ENCODE results near the gene ITPR3. TPM values are rescaled to one million over a fixed set of nuclear protein-coding genes. Genes with fewer than 3 reads are reported as not detected.

The ITPR3 gene
- total RNA-seq, 2 donors from 2014 or later = 29.6 to 33.3 TPM

- no peaks in the 10 kb centered on the region for H3K27me3 Mint-ChIP-seq (ENCODE audit: insufficient read depth)
- no peak for DNase-seq
- no peak for TF ChIP-seq CTCF (conservative IDR thresholded peaks at IDR 0.05)
Observed at GRCh38 chr6:33683051-33683571, 62.0 kb downstream of the ITPR3 start.

GRCh38 chr6:33683576-33684427, 62.7 kb downstream of the ITPR3 start:
- peaks cover 56% of the 10 kb centered on the region for H3K36me3 Mint-ChIP-seq (ENCODE audit: low read depth)
- no peaks in the 10 kb centered on the region for H3K9me3 Mint-ChIP-seq
- Histone ChIP-seq H3K27ac (ENCODE audit: low read depth, low read length) (no peak overlapping the region), H3K9me3 (ENCODE audit: control insufficient read depth, low read length) (no peaks in the 10 kb centered on the region), H3K36me3 (ENCODE audit: control insufficient read depth, insufficient read depth, low read length) (no peaks in the 10 kb centered on the region), H3K9ac (ENCODE audit: extremely low read depth, low read length, poor library complexity, severe bottlenecking) (no peak overlapping the region), H3K4me1 (ENCODE audit: control insufficient read depth, insufficient read depth, low read length) (no peaks in the 10 kb centered on the region), H3K4me3 (ENCODE audit: low read length) (no peak overlapping the region), H3K27me3 (ENCODE audit: control insufficient read depth, insufficient read depth, low read length, poor library complexity, severe bottlenecking) (no peaks in the 10 kb centered on the region)
- H3K27ac Mint-ChIP-seq = no peak overlapping the region
- no peak overlapping the region for H3K4me3 Mint-ChIP-seq
- no peak for TF ChIP-seq CTCF (conservative IDR thresholded peaks at IDR 0.05)
- DNase-seq = no peak
- H3K27me3 Mint-ChIP-seq (ENCODE audit: insufficient read depth) = no peaks in the 10 kb centered on the region
- H3K4me1 Mint-ChIP-seq = no peaks in the 10 kb centered on the region
- 94 to 98% methylated on average over 8 to 19 of the region's 19 CpGs for WGBS, 2 experiments (ENCODE audit: insufficient coverage in 1 of 2, insufficient read length in 1 of 2)

More at GRCh38 chr6:33683051-33683571, 62.0 kb downstream of the ITPR3 start:
- H3K27me3 ChIP-seq (ENCODE audit: control insufficient read depth, insufficient read depth, low read length, poor library complexity, severe bottlenecking) = no peaks in the 10 kb centered on the region
- Mint-ChIP-seq H3K27ac (no peak overlapping the region), H3K4me1 (no peaks in the 10 kb centered on the region), H3K4me3 (no peak overlapping the region), H3K9me3 (no peaks in the 10 kb centered on the region), H3K36me3 (ENCODE audit: low read depth) (peaks cover 56% of the 10 kb centered on the region)
- H3K36me3 ChIP-seq (ENCODE audit: control insufficient read depth, insufficient read depth, low read length) = no peaks in the 10 kb centered on the region
- H3K9ac ChIP-seq (ENCODE audit: extremely low read depth, low read length, poor library complexity, severe bottlenecking) = no peak overlapping the region
- no peak overlapping the region for H3K27ac ChIP-seq (ENCODE audit: low read depth, low read length)
- H3K9me3 ChIP-seq (ENCODE audit: control insufficient read depth, low read length) = no peaks in the 10 kb centered on the region
- WGBS, 2 experiments (ENCODE audit: insufficient coverage in 1 of 2, insufficient read length in 1 of 2) = 84 to 91% methylated on average over 5 to 15 of the region's 15 CpGs
- no peak overlapping the region for H3K4me3 ChIP-seq (ENCODE audit: low read length)
- no peaks in the 10 kb centered on the region for H3K4me1 ChIP-seq (ENCODE audit: control insufficient read depth, insufficient read depth, low read length)

- H3K9me3 Mint-ChIP-seq = no peaks in the 10 kb centered on the region
- H3K27ac Mint-ChIP-seq = no peak overlapping the region
- 92 to 95% methylated on average over 7 to 16 of the region's 16 CpGs for WGBS, 2 experiments (ENCODE audit: insufficient coverage in 1 of 2, insufficient read length in 1 of 2)
- no peak overlapping the region for H3K4me3 Mint-ChIP-seq
- Histone ChIP-seq H3K9me3 (ENCODE audit: control insufficient read depth, low read length) (no peaks in the 10 kb centered on the region), H3K27ac (ENCODE audit: low read depth, low read length) (no peak overlapping the region), H3K36me3 (ENCODE audit: control insufficient read depth, insufficient read depth, low read length) (no peaks in the 10 kb centered on the region), H3K27me3 (ENCODE audit: control insufficient read depth, insufficient read depth, low read length, poor library complexity, severe bottlenecking) (no peaks in the 10 kb centered on the region), H3K4me3 (ENCODE audit: low read length) (no peak overlapping the region), H3K4me1 (ENCODE audit: control insufficient read depth, insufficient read depth, low read length) (no peaks in the 10 kb centered on the region), H3K9ac (ENCODE audit: extremely low read depth, low read length, poor library complexity, severe bottlenecking) (no peak overlapping the region)
- H3K4me1 Mint-ChIP-seq = no peaks in the 10 kb centered on the region
- H3K36me3 Mint-ChIP-seq (ENCODE audit: low read depth) = peaks cover 57% of the 10 kb centered on the region
- H3K27me3 Mint-ChIP-seq (ENCODE audit: insufficient read depth) = no peaks in the 10 kb centered on the region
- no peak for DNase-seq
- no peak for TF ChIP-seq CTCF (conservative IDR thresholded peaks at IDR 0.05)
Observed at GRCh38 chr6:33684428-33684896, 63.3 kb downstream of the ITPR3 start.

All from endodermal cell (in vitro differentiated cells).